Neuronal stem cell (in vitro differentiated cells): ENCODE data around the gene OLIG3.

Experiments used
- DNase-seq: peaks from one replicate; pipeline ENCODE4 v3.0.0-alpha.2; 2013; ENCODE audit warnings: low spot score
- H2AFZ ChIP-seq: one replicate; pipeline ENCODE4 v1.6.1; 2013; ENCODE audit warnings: mild to moderate bottlenecking, low read length, inconsistent platforms
- H2AK5ac ChIP-seq: 2 replicates; pipeline ENCODE4 v1.6.1; 2013; ENCODE audit warnings: low read depth, mild to moderate bottlenecking, inconsistent platforms, low read length, moderate library complexity, mixed read lengths
- H2BK120ac ChIP-seq: 2 replicates; pipeline ENCODE4 v1.6.1; 2013; ENCODE audit warnings: low read depth, mild to moderate bottlenecking, inconsistent platforms, low read length, moderate library complexity, mixed read lengths
- H2BK12ac ChIP-seq: one replicate; pipeline ENCODE4 v1.6.1; 2013; ENCODE audit warnings: low read length, inconsistent platforms
- H2BK15ac ChIP-seq: 2 replicates; pipeline ENCODE4 v1.6.1; 2013; ENCODE audit warnings: mild to moderate bottlenecking, low read length, inconsistent platforms, mixed read lengths
- H2BK5ac ChIP-seq: one replicate; pipeline ENCODE4 v1.6.1; 2013; ENCODE audit warnings: inconsistent platforms, mild to moderate bottlenecking, low read length, moderate library complexity
- H3K14ac ChIP-seq: one replicate; pipeline ENCODE4 v1.6.1; 2013; ENCODE audit warnings: low read length, inconsistent platforms
- H3K18ac ChIP-seq: 2 replicates; pipeline ENCODE4 v1.6.1; 2013; ENCODE audit warnings: low read length, inconsistent platforms
- H3K23ac ChIP-seq: 2 replicates; pipeline ENCODE4 v1.6.1; 2013; ENCODE audit warnings: low read depth, mild to moderate bottlenecking, mixed read lengths, low read length, inconsistent platforms; ENCODE audit not compliant: poor library complexity
- H3K27ac ChIP-seq: replicated peaks from 3 replicates; pipeline ENCODE4 v1.5.1; 2013; ENCODE audit warnings: low read length, inconsistent platforms
- H3K27me3 ChIP-seq, 3 experiments: 2 replicates each; pipeline ENCODE4 v1.6.1; 2013; ENCODE audit warnings: low read length in 3 of 3, mild to moderate bottlenecking in 2 of 3, inconsistent platforms in 1 of 3, low read depth in 1 of 3, mixed read lengths in 1 of 3, moderate library complexity in 1 of 3; ENCODE audit not compliant: control insufficient read depth in 3 of 3, insufficient read depth in 3 of 3
- H3K36me3 ChIP-seq, 2 donors: replicated peaks in 1 of 2; 2 replicates each; pipeline ENCODE4 v1.6.1; 2013; ENCODE audit warnings: low read length in 2 of 2; ENCODE audit not compliant: control insufficient read depth in 2 of 2, insufficient read depth in 2 of 2
- H3K4ac ChIP-seq: 2 replicates; pipeline ENCODE4 v1.6.1; 2013; ENCODE audit warnings: inconsistent platforms, mild to moderate bottlenecking, low read length, moderate library complexity
- H3K4me1 ChIP-seq, 2 donors: 1 replicate in 1 of 2; 2 replicates in 1 of 2; pipeline ENCODE4 v1.6.1; 2013; ENCODE audit warnings: low read length in 2 of 2, low read depth in 1 of 2; ENCODE audit not compliant: control insufficient read depth in 2 of 2, insufficient read depth in 1 of 2
- H3K4me2 ChIP-seq: one replicate; pipeline ENCODE4 v1.6.1; 2013; ENCODE audit warnings: mild to moderate bottlenecking, low read length, inconsistent platforms; ENCODE audit not compliant: insufficient read depth, poor library complexity, severe bottlenecking
- H3K4me3 ChIP-seq, 2 donors: 2 replicates each; pipeline ENCODE4 v1.5.1; 2013; ENCODE audit warnings: low read length in 2 of 2, mild to moderate bottlenecking in 2 of 2, inconsistent platforms in 1 of 2, moderate library complexity in 1 of 2
- H3K79me1 ChIP-seq: one replicate; pipeline ENCODE4 v1.6.1; 2013; ENCODE audit warnings: low read depth, mild to moderate bottlenecking, inconsistent platforms, low read length, moderate library complexity
- H3K9ac ChIP-seq: one replicate; pipeline ENCODE4 v1.6.1; 2013; ENCODE audit warnings: mild to moderate bottlenecking, low read depth, low read length, inconsistent platforms; ENCODE audit not compliant: poor library complexity
- H3K9me3 ChIP-seq, 2 donors: replicated peaks in 1 of 2; 2 replicates each; pipeline versions ENCODE3 to v1.6.1; 2013; ENCODE audit warnings: low read length in 2 of 2, mild to moderate bottlenecking in 2 of 2, inconsistent platforms in 1 of 2, low read depth in 1 of 2, mixed read lengths in 1 of 2, moderate library complexity in 1 of 2; ENCODE audit not compliant: control insufficient read depth in 2 of 2, insufficient read depth in 1 of 2
- H4K8ac ChIP-seq: one replicate; pipeline ENCODE4 v1.6.1; 2013; ENCODE audit warnings: low read depth, mild to moderate bottlenecking, inconsistent platforms, low read length, moderate library complexity
- H4K91ac ChIP-seq: one replicate; pipeline ENCODE4 v1.6.1; 2013; ENCODE audit warnings: low read length, low read depth, mild to moderate bottlenecking, inconsistent platforms; ENCODE audit not compliant: poor library complexity
- WGBS, 2 donors: extraction: QIAGEN DNeasy Blood & Tissue Kit; methylation state at CpG; one replicate each; pipeline ENCODE4 v1.1.7; 2013; ENCODE audit warnings: missing lambda C conversion rate in 2 of 2, mixed read lengths in 1 of 2; ENCODE audit not compliant: insufficient read length in 2 of 2, insufficient replicate concordance in 1 of 2; ENCODE audit errors: extremely low coverage in 2 of 2; 5-methylcytosine and 5-hydroxymethylcytosine counted together

The OLIG3 gene

GRCh38 chr6:137487869-137488149, 6.4 kb downstream of the OLIG3 start:
- whole genome bisulfite sequencing, 2 donors, result no CpG with 5 or more reads among the region's 11 CpGs
- Histone ChIP-seq H4K8ac (no peak overlapping the region), H2BK12ac (no peak overlapping the region), H3K4me1 (peaks cover 0 to 10% of the 10 kb centered on the region in 2 donors), H2BK120ac (no peak overlapping the region), H2BK15ac (no peak overlapping the region), H3K18ac (peak overlapping the region; percentile 82), H3K36me3 (no peaks in the 10 kb centered on the region), H3K14ac (no peak overlapping the region), H2AFZ (no peak overlapping the region), H4K91ac (no peak overlapping the region), H3K79me1 (no peaks in the 10 kb centered on the region), H3K23ac (no peak overlapping the region), H2AK5ac (peak overlapping the region; percentile 18), H3K27ac (no peak overlapping the region), H3K4ac (no peak overlapping the region), H2BK5ac (no peak overlapping the region), H3K9me3 (no peaks in the 10 kb centered on the region), H3K9ac (no peak overlapping the region), H3K4me2 (peak overlapping the region; percentile 46), H3K27me3 (peaks cover 34 to 83% (median 62%) of the 10 kb centered on the region in 3 experiments), H3K4me3 (no peak overlapping the region)
- no peak for DNase-seq

GRCh38 chr6:137487181-137487868, 6.9 kb downstream of the OLIG3 start:
- Histone ChIP-seq H3K4ac (no peak overlapping the region), H3K27ac (no peak overlapping the region), H3K4me1 (peaks cover 0 to 10% of the 10 kb centered on the region in 2 donors), H2BK15ac (no peak overlapping the region), H3K36me3 (no peaks in the 10 kb centered on the region), H3K27me3 (peaks cover 30 to 78% (median 58%) of the 10 kb centered on the region in 3 experiments), H2BK120ac (no peak overlapping the region), H3K18ac (peak overlapping the region; percentile 2), H3K4me3 (no peak overlapping the region), H3K9me3 (no peaks in the 10 kb centered on the region), H3K4me2 (no peak overlapping the region), H3K9ac (no peak overlapping the region), H4K8ac (no peak overlapping the region), H3K14ac (no peak overlapping the region), H3K23ac (no peak overlapping the region), H4K91ac (no peak overlapping the region), H2BK5ac (no peak overlapping the region), H2BK12ac (no peak overlapping the region), H3K79me1 (no peaks in the 10 kb centered on the region), H2AFZ (no peak overlapping the region), H2AK5ac (peak overlapping the region; percentile 18)
- WGBS, 2 donors, result no CpG with 5 or more reads among the region's 22 CpGs
- peak; percentile 23 for DNase-seq

GRCh38 chr6:137486416-137486815, 7.8 kb downstream of the OLIG3 start:
- no peak overlapping the region for H2BK15ac ChIP-seq
- H3K4ac ChIP-seq, result no peak overlapping the region
- H3K27me3 ChIP-seq, result peaks cover 28 to 69% (median 49%) of the 10 kb centered on the region in 3 experiments
- H3K9ac ChIP-seq, result no peak overlapping the region
- H3K27ac ChIP-seq, result no peak overlapping the region
- no peaks in the 10 kb centered on the region for H3K9me3 ChIP-seq
- no CpG with 5 or more reads among the region's 6 CpGs for WGBS, 2 donors
- no peak overlapping the region for H2BK5ac ChIP-seq
- H3K18ac ChIP-seq, result no peak overlapping the region
- no peak overlapping the region for H3K23ac ChIP-seq
- no peak overlapping the region for H3K4me3 ChIP-seq
- H3K4me1 ChIP-seq, result peaks cover 0 to 10% of the 10 kb centered on the region in 2 donors
- H2BK120ac ChIP-seq, result no peak overlapping the region
- peak; percentile 40 for DNase-seq
- H2AFZ ChIP-seq, result no peak overlapping the region
- H2AK5ac ChIP-seq, result no peak overlapping the region
- H4K8ac ChIP-seq, result no peak overlapping the region
- no peak overlapping the region for H3K14ac ChIP-seq
- no peaks in the 10 kb centered on the region for H3K36me3 ChIP-seq
- no peak overlapping the region for H2BK12ac ChIP-seq
- H3K79me1 ChIP-seq, result no peaks in the 10 kb centered on the region
- no peak overlapping the region for H3K4me2 ChIP-seq
- H4K91ac ChIP-seq, result no peak overlapping the region

GRCh38 chr6:137480431-137480830, 13.8 kb downstream of the OLIG3 start:
- Histone ChIP-seq H3K14ac (no peak overlapping the region), H2BK15ac (no peak overlapping the region), H2AK5ac (no peak overlapping the region), H2BK12ac (no peak overlapping the region), H3K79me1 (no peaks in the 10 kb centered on the region), H3K18ac (no peak overlapping the region), H3K4me3 (no peak overlapping the region), H2BK5ac (no peak overlapping the region), H3K4ac (no peak overlapping the region), H3K27ac (no peak overlapping the region), H2BK120ac (no peak overlapping the region), H4K91ac (no peak overlapping the region), H3K27me3 (peaks cover 0 to 11% (median 0%) of the 10 kb centered on the region in 3 experiments), H3K4me1 (no peaks in the 10 kb centered on the region), H3K4me2 (no peak overlapping the region), H3K23ac (no peak overlapping the region), H3K36me3 (no peaks in the 10 kb centered on the region), H3K9me3 (no peaks in the 10 kb centered on the region), H2AFZ (no peak overlapping the region), H3K9ac (no peak overlapping the region), H4K8ac (no peak overlapping the region)
- DNase-seq, result no peak
- WGBS, 2 donors, result no CpG with 5 or more reads among the region's 3 CpGs
